Suppressor macrophage treated with lipopolysaccharide for 1 hour (primary cell): ENCODE data around the gene UNC13A.

Experiments
- DNase-seq, 3 donors: peaks; one replicate each; pipeline ENCODE4 v3.0.0-alpha.2; 2020 to 2022

UNC13A gene

DNA sequence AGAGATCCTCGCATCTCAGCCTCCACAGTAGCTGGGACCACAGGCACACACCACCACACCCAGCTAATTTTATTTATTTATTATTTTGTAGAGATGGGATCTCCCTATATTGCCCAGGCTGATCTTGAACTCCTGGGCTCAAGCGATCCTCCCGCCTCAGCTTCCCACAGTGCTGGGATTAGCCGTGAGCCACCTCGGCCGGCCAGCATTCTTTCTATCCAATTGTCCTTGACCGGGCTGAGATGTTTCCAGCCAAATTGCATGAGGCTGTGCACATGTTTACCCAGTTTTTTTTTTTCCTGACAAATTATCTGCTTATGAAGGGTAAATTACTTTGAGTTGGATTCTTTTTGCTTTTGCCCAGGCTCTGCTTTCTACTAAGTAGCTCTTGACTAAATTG lies 28.2 kb downstream of the UNC13A start:
- DNase-seq, result no peak

DNA sequence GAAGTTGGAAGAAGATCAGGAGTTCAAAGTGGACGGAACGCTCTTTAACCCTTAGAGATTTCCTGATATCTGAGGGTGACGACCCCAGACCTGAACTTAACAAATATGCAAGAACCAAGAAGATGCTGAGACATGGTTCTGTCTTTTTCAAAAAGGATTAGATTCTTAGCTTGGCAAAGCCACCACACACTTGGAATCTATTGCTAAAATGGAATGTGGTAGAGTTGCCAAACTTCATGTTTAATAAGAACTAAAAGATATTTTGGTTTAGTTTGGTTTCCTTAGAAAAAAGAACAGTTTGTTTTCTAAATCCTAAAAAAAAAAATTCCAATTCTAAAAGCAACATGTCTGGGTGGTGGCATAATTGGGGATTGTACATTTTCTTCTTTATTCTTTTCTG lies 29.5 kb downstream of the UNC13A start:
- no peak for DNase-seq

DNA sequence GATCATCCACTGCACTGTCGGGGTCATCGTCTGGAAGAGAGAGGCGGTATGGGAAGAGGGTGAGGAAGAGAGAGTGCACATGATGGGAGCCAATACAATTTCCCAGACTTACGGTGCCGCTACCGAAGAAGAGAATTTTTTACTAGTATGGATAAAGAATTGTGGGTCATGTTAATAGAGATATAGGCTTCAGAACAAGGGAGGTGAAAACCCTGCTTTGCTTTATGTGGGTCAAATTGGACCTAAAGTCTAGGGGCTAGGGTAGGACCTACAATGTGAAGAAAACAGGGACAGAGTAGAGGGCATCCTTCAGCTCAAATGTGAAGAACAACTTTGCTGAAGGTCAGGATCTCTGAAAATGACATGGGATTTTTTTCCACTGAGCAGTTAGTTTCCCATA lies 29.9 kb downstream of the UNC13A start:
- no peak for DNase-seq

DNA sequence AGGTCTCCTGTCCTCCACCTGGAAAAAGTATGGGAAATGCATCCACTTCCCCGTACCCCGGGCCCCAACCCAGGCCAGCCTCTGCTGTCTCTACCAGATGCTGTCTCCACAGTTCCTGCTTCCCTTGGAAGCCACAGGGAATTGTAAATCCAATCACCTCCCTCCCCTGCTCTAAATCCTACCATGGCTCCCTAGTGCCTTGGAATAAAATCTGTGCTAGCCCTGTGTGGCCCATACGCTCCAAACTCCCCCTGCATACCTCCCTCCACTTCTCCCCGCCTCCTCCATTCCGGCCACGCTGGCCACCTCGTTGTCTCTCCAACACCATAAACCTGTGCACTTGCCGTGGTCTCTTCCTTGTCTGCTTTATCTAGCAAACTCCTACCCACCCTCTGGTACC lies 31.2 kb downstream of the UNC13A start:
- DNase-seq, result no peak

- DNase-seq, result no peak
Measured at GRCh38 chr19:17655751-17656472, 32.2 kb downstream of the UNC13A start.

- no peak for DNase-seq
Measured at GRCh38 chr19:17654993-17655392, 33.2 kb downstream of the UNC13A start.

GRCh38 chr19:17652627-17653026 lies 35.5 kb downstream of the UNC13A start:
- no peak for DNase-seq

DNA sequence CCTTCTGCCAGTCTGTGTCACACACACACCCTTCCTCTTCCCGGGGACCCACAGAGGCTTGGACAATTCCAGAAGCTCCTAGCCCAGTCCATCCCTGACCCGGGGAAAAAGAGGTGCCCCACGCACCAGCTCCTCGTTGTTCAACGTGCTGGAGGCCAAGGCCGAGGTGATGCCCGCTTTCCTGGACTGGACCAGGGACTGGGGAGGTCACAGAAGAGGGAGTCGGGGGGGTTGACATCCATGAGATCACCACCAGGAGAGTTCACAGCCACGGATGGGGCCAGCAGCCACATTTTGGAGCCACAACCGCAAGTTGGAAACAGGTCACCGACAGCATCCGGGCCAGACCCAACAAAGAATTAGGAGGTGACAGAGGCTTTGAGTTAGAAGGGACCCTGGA lies 39.4 kb downstream of the UNC13A start:
- DNase-seq, result no peak

GRCh38 chr19:17648097-17648660 lies 40.0 kb downstream of the UNC13A start:
- DNase-seq, result no peak

DNA sequence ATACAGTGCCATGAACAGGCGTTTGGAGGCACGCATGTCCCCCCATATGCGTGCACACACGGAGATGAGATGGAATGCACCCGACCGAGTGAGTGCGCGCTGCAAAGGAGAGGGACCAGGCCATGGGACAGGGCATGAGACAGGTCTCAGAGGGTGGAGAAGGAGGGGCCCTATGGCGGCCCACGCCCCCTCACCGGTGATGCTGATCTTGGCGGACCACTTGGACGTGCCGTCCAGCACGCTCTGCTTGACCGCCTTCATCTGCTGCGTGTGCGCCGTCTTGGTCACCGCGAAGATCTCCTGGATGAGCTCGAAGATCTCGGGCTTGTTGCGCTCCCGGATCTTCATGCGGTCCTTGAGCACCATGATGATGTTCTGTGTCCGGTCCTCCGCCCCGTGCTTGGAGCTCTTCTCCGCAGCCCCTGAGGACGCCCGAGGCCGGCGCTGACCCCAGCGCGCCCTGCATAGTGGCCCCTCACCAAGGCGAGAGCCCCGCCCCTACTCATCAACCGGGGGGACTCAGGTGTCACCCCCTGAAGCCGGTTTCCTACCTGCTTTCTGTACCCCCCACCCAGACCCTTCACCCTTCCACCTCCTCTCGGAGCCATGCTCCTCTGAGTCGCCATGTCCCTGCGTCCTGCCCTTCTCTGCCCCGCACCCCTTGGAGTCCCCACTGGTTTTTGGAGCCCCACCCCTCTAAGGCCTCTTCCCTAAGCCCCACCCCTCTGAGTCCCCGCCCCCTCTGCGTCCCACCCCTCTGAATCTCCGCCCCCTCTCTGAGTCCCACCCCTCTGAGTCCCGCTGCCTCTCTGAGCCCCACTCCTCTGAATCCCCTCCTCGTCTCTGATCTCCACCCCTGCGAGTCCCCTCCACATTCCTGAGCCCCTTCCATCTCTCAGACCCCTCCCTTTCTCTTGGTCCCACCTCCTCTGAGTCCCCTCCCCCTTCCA lies 40.8 kb downstream of the UNC13A start:
- no peak for DNase-seq

GRCh38 chr19:17646441-17646840 lies 41.7 kb downstream of the UNC13A start:
- peak in 1 of 3 donors; percentile 34 for DNase-seq

- DNase-seq, result no peak
Measured at GRCh38 chr19:17645339-17645963, 42.7 kb downstream of the UNC13A start.

GRCh38 chr19:17642656-17643055 lies 45.5 kb downstream of the UNC13A start:
- no peak for DNase-seq

DNA sequence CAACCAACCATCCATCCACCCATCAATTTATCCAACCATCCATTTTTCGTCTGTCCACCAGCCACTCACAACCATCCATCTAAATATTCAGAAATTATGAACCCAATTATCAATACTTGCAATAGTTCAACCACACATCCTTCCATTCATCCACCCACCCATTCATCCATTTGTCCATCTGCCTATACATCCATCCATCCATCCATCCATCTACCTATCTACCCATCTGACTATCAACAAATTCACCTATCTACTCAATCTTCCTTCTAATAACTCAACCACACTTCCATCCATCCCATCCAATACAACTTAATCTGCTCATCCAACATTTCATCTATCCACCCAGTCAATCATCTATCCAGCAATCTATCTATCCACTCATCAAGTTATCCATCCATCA lies 46.3 kb downstream of the UNC13A start:
- no peak for DNase-seq

- DNase-seq, result no peak
Measured at GRCh38 chr19:17641181-17641580, 47.0 kb downstream of the UNC13A start.

- no peak for DNase-seq
Measured at GRCh38 chr19:17633700-17634099, 54.5 kb downstream of the UNC13A start.

GRCh38 chr19:17632577-17632976 lies 55.6 kb downstream of the UNC13A start:
- DNase-seq, result no peak

DNA sequence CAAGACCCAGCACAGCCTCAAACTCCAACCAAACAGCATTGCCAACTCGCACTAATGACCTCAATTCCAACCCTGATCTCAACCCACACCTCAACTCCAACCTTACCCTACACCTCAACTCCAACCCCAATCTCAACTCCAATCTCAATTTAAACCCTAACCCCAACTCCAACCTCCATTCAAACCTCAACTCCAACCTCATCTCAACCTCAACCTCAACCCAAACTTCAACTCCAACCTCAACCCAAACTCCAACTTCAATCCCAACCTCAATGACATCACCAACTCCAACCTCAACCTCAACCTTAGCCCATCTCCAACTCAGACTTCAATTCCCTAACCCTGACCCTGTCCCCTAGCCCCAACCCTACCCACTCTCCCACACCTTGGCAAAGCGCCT lies 58.4 kb downstream of the UNC13A start:
- no peak for DNase-seq

GRCh38 chr19:17627921-17628320 lies 60.2 kb downstream of the UNC13A start:
- peak in 1 of 3 donors; percentile 12 for DNase-seq

DNA sequence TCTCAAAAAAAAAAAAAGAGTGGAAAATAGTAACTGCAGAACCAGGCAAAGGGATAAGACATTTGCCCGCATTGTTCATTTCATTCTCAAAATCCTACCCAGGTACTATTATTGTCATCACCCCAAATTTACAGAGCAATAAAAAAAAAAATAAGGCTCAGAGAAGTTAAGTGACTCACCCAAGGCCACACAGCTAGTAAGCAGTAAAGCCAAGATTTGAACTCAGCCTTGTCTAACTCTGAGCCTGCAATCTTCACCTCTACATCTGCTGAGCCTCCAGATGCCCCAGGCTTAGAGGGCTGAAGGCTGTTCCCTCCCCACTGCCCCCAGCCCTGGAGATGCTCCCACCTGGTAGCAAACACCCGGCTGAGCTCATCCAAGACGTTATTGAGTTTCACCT lies 61.0 kb downstream of the UNC13A start:
- DNase-seq, result no peak

- DNase-seq, result peak in 1 of 3 donors; percentile 17
Measured at GRCh38 chr19:17626456-17627015, 61.6 kb downstream of the UNC13A start.

- no peak for DNase-seq
Measured at GRCh38 chr19:17625980-17626379, 62.2 kb downstream of the UNC13A start.

DNA sequence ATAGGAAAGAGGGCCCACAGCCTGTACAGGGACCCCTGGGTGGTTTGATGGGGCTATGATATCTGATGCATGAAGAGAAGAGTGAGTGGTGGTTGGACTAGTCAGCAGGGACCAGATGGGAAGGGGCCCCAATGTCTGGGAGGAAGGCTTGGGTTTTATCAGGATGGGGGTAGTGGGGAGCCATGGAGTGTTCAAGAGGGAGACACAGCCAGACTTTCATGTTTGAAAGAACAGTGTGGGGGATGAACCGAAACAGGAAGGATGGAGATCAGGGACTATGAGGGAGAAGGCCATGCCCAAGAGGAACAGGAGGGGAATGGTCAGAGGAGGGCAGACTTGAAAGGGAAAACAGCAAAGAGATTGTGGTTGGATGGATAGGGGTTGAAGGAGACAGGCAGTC lies 63.1 kb downstream of the UNC13A start:
- no peak for DNase-seq
